Choroid plexus epithelial cell (primary cell): ENCODE measurements around the gene BARX2.

ENCODE experiments used
- DNase-seq: peaks from one replicate; pipeline ENCODE4 v3.0.0-alpha.2; 2010; ENCODE audit warnings: low read depth
- H3K4me3 ChIP-seq: 2 replicates; pipeline ENCODE4 v1.5.1; 2011; ENCODE audit warnings: low read depth, mild to moderate bottlenecking, control low read depth, low read length, moderate library complexity
- CTCF ChIP-seq: conservative IDR thresholded peaks from 2 replicates; pipeline ENCODE4 v1.5.1; 2011; ENCODE audit warnings: low read depth, mild to moderate bottlenecking, control low read depth, inconsistent platforms, low read length, moderate library complexity

The BARX2 gene

GRCh38 chr11:129444274-129444673 is 68.6 kb downstream of the BARX2 start:
- no peak overlapping the region for H3K4me3 ChIP-seq
- DNase-seq, result no peak
- no peak for TF ChIP-seq CTCF

GRCh38 chr11:129445226-129445625 is 69.6 kb downstream of the BARX2 start:
- no peak for TF ChIP-seq CTCF
- no peak for DNase-seq
- no peak overlapping the region for H3K4me3 ChIP-seq

GRCh38 chr11:129446572-129446971 is 70.9 kb downstream of the BARX2 start:
- no peak for DNase-seq
- TF ChIP-seq CTCF, result no peak
- no peak overlapping the region for H3K4me3 ChIP-seq

- no peak overlapping the region for H3K4me3 ChIP-seq
- no peak for TF ChIP-seq CTCF
- DNase-seq, result no peak
These were observed 72.1 kb downstream of the BARX2 start for GRCh38 chr11:129447654-129448239.

GRCh38 chr11:129451524-129451923 is 75.9 kb downstream of the BARX2 start:
- no peak for TF ChIP-seq CTCF
- DNase-seq, result no peak
- no peak overlapping the region for H3K4me3 ChIP-seq

GRCh38 chr11:129453293-129453721 is 77.7 kb downstream of the BARX2 start:
- H3K4me3 ChIP-seq, result no peak overlapping the region
- DNase-seq, result no peak
- no peak for TF ChIP-seq CTCF

GRCh38 chr11:129455101-129455500 is 79.5 kb downstream of the BARX2 start:
- no peak overlapping the region for H3K4me3 ChIP-seq
- DNase-seq, result no peak
- TF ChIP-seq CTCF, result no peak
